Epithelial cell of esophagus (primary cell): ENCODE data around the gene UQCRH.
A peak's percentile ranks its signal among the peaks of the same experiment; 100 is the strongest.
"Not testable (repeated sequence)": the region's sequence is repeated elsewhere in the genome, so short reads cannot be mapped to it uniquely, and the experiment has no call there.

Experiments
- DNase-seq: peaks from one replicate; pipeline ENCODE4 v3.0.0; 2010; ENCODE audit warnings: low read depth
- H3K4me3 ChIP-seq: 2 replicates; pipeline ENCODE4 v1.5.1; 2011; ENCODE audit warnings: mild to moderate bottlenecking, low read length, control low read depth
- CTCF ChIP-seq: IDR thresholded peaks from 2 replicates; pipeline ENCODE4 v1.5.1; 2011; ENCODE audit warnings: low read depth, mild to moderate bottlenecking, low read length, control low read depth, inconsistent platforms; ENCODE audit not compliant: insufficient read depth; ENCODE audit errors: missing control alignments

Gene UQCRH

GRCh38 chr1:46330381-46330780 lies 26.9 kb downstream of the UQCRH start:
- DNase-seq, H3K4me3 ChIP-seq: not testable (repeated sequence)

GRCh38 chr1:46331786-46332540 lies 28.5 kb downstream of the UQCRH start:
- not testable (repeated sequence) for H3K4me3 ChIP-seq, DNase-seq

DNA sequence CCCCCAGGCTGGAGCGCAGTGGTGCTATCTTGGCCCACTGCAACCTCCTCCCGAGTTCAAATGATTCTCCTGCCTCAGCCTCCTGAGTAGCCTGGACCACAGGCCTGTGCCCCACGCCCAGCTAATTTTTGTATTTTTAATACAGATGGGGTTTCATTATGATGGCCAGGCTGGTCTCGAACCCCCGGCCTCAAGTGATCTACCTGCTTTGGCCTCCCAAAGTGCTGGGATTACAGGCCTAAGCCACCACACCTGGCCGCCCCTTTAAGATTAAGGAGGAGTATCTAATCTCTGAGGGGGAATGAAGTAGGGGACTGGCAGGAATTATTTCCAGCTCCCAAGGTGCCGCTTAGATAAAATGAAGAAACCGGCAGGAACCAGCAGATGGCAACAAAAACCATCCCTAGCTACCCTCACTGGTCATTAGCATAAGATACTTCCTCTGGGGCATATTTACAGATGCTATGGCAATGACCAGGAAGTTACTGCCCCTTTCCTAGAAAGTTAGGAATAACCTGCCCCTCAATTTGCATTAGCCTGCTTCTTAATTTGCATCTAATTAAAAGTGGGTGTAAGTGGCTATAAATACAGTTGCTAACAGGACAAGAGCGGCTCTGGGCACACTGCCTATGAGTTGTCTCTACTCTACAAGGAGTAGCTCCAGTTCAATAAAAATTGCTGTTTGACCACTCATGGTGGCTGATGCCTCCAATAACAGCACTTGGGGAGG lies 30.0 kb downstream of the UQCRH start:
- peak; percentile 45 for TF ChIP-seq CTCF
- DNase-seq = peak; percentile 60
- no peak overlapping the region for H3K4me3 ChIP-seq

GRCh38 chr1:46334030-46334384 lies 30.5 kb downstream of the UQCRH start:
- TF ChIP-seq CTCF = no peak
- no peak overlapping the region for H3K4me3 ChIP-seq
- DNase-seq = no peak

GRCh38 chr1:46335081-46335480 lies 31.6 kb downstream of the UQCRH start:
- TF ChIP-seq CTCF = no peak
- H3K4me3 ChIP-seq = no peak overlapping the region
- no peak for DNase-seq

DNA sequence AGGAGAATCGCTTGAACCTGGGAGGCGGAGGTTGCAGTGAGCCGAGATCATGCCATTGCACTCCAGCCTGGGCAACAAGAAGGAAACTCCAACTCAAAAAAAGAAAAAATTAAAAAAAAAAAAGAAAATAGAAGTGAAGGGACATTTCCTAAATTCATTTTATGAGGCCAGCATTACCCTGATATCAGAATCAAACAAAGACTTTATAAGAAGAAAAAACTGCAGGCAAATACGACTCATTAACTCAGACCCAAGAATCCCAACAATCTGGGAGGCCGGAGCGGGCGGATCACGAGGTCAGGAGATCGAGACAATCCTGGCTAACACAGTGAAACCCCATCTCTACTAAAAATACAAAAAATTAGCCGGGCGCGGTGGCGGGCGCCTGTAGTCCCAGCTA lies 33.9 kb downstream of the UQCRH start:
- not testable (repeated sequence) for DNase-seq, H3K4me3 ChIP-seq

- TF ChIP-seq CTCF = peak; percentile 51
- DNase-seq = peak; percentile 94
- peak within 1 kb of the TSS; percentile 61 for H3K4me3 ChIP-seq
Measured at GRCh38 chr1:46340404-46341221, 37.1 kb downstream of the UQCRH start, which contains the start of gene NSUN4. NSUN4 (plus strand) TSS chr1:46340807; CDS start chr1:46340827, 20 bp downstream.

- H3K4me3 ChIP-seq = peak overlapping the region; percentile 61
- TF ChIP-seq CTCF = no peak
- DNase-seq = no peak
Measured at GRCh38 chr1:46341222-46342083, 38.0 kb downstream of the UQCRH start.
